ENCODE results near the gene OR4D1. TPM values are rescaled to one million over a fixed set of nuclear protein-coding genes. Genes with fewer than 3 reads are reported as not detected.

The OR4D1 gene
- total and polyA plus RNA-seq, 9 of the 15 experiments (the other 6 are each of a cell fraction or from before 2014, with no cell fraction given): not detected

GRCh38 chr17:58112970-58113631, 35.1 kb upstream of the OR4D1 start (continued):
- TF ChIP-seq, protein P1, sequence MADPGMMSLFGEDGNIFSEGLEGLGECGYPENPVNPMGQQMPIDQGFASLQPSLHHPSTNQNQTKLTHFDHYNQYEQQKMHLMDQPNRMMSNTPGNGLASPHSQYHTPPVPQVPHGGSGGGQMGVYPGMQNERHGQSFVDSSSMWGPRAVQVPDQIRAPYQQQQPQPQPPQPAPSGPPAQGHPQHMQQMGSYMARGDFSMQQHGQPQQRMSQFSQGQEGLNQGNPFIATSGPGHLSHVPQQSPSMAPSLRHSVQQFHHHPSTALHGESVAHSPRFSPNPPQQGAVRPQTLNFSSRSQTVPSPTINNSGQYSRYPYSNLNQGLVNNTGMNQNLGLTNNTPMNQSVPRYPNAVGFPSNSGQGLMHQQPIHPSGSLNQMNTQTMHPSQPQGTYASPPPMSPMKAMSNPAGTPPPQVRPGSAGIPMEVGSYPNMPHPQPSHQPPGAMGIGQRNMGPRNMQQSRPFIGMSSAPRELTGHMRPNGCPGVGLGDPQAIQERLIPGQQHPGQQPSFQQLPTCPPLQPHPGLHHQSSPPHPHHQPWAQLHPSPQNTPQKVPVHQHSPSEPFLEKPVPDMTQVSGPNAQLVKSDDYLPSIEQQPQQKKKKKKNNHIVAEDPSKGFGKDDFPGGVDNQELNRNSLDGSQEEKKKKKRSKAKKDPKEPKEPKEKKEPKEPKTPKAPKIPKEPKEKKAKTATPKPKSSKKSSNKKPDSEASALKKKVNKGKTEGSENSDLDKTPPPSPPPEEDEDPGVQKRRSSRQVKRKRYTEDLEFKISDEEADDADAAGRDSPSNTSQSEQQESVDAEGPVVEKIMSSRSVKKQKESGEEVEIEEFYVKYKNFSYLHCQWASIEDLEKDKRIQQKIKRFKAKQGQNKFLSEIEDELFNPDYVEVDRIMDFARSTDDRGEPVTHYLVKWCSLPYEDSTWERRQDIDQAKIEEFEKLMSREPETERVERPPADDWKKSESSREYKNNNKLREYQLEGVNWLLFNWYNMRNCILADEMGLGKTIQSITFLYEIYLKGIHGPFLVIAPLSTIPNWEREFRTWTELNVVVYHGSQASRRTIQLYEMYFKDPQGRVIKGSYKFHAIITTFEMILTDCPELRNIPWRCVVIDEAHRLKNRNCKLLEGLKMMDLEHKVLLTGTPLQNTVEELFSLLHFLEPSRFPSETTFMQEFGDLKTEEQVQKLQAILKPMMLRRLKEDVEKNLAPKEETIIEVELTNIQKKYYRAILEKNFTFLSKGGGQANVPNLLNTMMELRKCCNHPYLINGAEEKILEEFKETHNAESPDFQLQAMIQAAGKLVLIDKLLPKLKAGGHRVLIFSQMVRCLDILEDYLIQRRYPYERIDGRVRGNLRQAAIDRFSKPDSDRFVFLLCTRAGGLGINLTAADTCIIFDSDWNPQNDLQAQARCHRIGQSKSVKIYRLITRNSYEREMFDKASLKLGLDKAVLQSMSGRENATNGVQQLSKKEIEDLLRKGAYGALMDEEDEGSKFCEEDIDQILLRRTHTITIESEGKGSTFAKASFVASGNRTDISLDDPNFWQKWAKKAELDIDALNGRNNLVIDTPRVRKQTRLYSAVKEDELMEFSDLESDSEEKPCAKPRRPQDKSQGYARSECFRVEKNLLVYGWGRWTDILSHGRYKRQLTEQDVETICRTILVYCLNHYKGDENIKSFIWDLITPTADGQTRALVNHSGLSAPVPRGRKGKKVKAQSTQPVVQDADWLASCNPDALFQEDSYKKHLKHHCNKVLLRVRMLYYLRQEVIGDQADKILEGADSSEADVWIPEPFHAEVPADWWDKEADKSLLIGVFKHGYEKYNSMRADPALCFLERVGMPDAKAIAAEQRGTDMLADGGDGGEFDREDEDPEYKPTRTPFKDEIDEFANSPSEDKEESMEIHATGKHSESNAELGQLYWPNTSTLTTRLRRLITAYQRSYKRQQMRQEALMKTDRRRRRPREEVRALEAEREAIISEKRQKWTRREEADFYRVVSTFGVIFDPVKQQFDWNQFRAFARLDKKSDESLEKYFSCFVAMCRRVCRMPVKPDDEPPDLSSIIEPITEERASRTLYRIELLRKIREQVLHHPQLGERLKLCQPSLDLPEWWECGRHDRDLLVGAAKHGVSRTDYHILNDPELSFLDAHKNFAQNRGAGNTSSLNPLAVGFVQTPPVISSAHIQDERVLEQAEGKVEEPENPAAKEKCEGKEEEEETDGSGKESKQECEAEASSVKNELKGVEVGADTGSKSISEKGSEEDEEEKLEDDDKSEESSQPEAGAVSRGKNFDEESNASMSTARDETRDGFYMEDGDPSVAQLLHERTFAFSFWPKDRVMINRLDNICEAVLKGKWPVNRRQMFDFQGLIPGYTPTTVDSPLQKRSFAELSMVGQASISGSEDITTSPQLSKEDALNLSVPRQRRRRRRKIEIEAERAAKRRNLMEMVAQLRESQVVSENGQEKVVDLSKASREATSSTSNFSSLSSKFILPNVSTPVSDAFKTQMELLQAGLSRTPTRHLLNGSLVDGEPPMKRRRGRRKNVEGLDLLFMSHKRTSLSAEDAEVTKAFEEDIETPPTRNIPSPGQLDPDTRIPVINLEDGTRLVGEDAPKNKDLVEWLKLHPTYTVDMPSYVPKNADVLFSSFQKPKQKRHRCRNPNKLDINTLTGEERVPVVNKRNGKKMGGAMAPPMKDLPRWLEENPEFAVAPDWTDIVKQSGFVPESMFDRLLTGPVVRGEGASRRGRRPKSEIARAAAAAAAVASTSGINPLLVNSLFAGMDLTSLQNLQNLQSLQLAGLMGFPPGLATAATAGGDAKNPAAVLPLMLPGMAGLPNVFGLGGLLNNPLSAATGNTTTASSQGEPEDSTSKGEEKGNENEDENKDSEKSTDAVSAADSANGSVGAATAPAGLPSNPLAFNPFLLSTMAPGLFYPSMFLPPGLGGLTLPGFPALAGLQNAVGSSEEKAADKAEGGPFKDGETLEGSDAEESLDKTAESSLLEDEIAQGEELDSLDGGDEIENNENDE (IDR thresholded peaks at IDR 0.05; ENCODE audit: low read depth, low read length): no peak
- TF ChIP-seq LCOR (CRISPR knock-in tag; IDR thresholded peaks at IDR 0.05) (0 out of 2 replicates have a peak, but pooled peaks have one; percentile 20), ZNF24 (IDR thresholded peaks at IDR 0.05) (0 out of 2 replicates have a peak, but pooled peaks have one; percentile 21), NCOR1 (IDR thresholded peaks at IDR 0.05) (no peak), FOXJ3 (CRISPR knock-in tag; IDR thresholded peaks at IDR 0.05) (no peak), ZNF146 (CRISPR knock-in tag; IDR thresholded peaks at IDR 0.05; ENCODE audit: unreplicated experiment) (no peak), CTBP1 (IDR thresholded peaks at IDR 0.05; ENCODE audit: borderline replicate concordance) (peak; percentile 45; the same call in 1 of the 2 replicates), ZKSCAN3 (CRISPR knock-in tag; IDR thresholded peaks at IDR 0.05) (no peak), HNRNPL (IDR thresholded peaks at IDR 0.05; ENCODE audit: low read depth, low read length) (no peak), ARID2 (IDR thresholded peaks at IDR 0.05) (peak; percentile 57; the same call in 1 of the 2 replicates), GTF2F1 (IDR thresholded peaks at IDR 0.05; ENCODE audit: low read depth, low read length) (no peak), MLLT1 (IDR thresholded peaks at IDR 0.05) (no peak), ZNF124 (CRISPR knock-in tag; IDR thresholded peaks at IDR 0.05) (no peak), RFX7 (CRISPR knock-in tag; IDR thresholded peaks at IDR 0.05) (no peak), RCOR1 (IDR thresholded peaks at IDR 0.05; ENCODE audit: borderline replicate concordance in 1 of 2, low read depth in 2 of 2, low read length in 2 of 2) (0 out of 4 replicates have a peak, but pooled peaks of 1 of the 2 experiments have one; percentile 40), ZNF696 (CRISPR knock-in tag; conservative IDR thresholded peaks at IDR 0.05) (no peak)
